Measurements from ENCODE around the gene VWA8. TPM values are rescaled to one million over a fixed set of nuclear protein-coding genes. Genes with fewer than 3 reads are reported as not detected.

The VWA8 gene
- total RNA-seq, 6 experiments from 2014 or later = 11.3 to 14.7 (median 13.8) TPM

DNA sequence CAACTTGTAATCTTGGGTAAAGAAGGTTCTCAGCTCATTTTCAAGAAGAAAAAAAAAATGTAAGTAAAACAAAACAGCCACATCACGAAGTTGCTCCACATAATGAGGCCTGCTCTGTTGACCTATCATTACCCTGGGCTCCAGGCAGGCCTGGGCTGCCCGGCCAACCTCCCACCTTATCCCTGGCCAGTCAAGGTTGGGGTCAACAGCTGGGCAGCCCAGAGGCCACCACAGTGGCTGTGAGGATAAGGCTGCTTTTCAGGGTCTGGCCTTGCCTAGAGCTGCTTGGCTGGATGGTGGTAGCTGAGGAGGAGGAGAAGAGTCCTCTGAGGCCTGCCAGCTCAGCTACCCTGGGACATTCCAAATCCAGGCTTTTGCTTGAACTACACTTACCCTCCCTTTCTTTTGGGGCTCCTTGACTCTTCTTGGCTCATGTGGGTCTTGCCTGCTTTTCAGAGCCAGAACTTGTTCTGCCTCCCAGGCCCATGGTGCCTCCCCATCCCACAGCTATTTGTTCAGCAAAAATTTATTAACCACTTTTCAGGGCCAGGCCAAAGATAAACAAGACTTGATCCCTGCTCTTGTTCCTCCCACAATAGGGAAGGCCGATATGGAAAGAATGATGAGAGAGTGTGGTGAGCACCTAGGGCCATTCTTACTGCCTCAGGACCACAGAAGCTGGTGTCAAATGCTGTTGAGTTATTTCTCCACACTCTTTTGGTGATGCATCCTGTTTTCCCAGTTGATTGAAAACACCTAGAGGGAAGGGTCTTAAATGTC, 401.9 kb downstream of the VWA8 start:
- Mint-ChIP-seq H3K9me3 (no peaks in the 10 kb centered on the region), H3K27ac (no peak overlapping the region), H3K36me3 (ENCODE audit: low read depth) (no peaks in the 10 kb centered on the region), H3K27me3 (ENCODE audit: insufficient read depth) (peaks cover 11% of the 10 kb centered on the region), H3K4me1 (ENCODE audit: low read depth) (peaks cover 32% of the 10 kb centered on the region), H3K4me3 (no peak overlapping the region)
- no peak for DNase-seq
- TF ChIP-seq, protein P1, sequence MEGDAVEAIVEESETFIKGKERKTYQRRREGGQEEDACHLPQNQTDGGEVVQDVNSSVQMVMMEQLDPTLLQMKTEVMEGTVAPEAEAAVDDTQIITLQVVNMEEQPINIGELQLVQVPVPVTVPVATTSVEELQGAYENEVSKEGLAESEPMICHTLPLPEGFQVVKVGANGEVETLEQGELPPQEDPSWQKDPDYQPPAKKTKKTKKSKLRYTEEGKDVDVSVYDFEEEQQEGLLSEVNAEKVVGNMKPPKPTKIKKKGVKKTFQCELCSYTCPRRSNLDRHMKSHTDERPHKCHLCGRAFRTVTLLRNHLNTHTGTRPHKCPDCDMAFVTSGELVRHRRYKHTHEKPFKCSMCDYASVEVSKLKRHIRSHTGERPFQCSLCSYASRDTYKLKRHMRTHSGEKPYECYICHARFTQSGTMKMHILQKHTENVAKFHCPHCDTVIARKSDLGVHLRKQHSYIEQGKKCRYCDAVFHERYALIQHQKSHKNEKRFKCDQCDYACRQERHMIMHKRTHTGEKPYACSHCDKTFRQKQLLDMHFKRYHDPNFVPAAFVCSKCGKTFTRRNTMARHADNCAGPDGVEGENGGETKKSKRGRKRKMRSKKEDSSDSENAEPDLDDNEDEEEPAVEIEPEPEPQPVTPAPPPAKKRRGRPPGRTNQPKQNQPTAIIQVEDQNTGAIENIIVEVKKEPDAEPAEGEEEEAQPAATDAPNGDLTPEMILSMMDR (IDR thresholded peaks at IDR 0.05) = no peak

DNA sequence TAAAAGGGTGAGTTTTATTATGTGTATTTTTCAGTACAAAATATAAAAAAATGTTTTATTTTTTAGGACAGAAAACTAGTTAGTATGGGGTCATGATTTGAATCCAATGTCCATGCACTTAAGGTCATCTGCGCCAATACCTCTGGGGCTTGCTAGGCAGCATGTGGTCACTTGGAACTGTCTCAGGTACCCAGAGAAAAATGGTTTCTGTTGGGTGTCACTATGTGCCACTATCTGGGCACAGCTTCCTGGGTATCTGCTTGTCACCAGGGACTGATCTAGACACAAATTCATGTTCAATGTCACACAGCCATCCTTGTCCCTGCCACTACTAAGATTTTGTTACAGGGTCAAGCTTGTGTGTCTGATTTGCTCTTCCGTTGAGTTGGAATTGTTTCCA, 403.2 kb downstream of the VWA8 start:
- Mint-ChIP-seq H3K27me3 (ENCODE audit: insufficient read depth) (peaks cover 18% of the 10 kb centered on the region), H3K4me1 (ENCODE audit: low read depth) (peaks cover 19% of the 10 kb centered on the region), H3K27ac (no peak overlapping the region), H3K36me3 (ENCODE audit: low read depth) (no peaks in the 10 kb centered on the region), H3K4me3 (no peak overlapping the region), H3K9me3 (no peaks in the 10 kb centered on the region)
- TF ChIP-seq, protein P1 (IDR thresholded peaks at IDR 0.05) = no peak
- no peak for DNase-seq

DNA sequence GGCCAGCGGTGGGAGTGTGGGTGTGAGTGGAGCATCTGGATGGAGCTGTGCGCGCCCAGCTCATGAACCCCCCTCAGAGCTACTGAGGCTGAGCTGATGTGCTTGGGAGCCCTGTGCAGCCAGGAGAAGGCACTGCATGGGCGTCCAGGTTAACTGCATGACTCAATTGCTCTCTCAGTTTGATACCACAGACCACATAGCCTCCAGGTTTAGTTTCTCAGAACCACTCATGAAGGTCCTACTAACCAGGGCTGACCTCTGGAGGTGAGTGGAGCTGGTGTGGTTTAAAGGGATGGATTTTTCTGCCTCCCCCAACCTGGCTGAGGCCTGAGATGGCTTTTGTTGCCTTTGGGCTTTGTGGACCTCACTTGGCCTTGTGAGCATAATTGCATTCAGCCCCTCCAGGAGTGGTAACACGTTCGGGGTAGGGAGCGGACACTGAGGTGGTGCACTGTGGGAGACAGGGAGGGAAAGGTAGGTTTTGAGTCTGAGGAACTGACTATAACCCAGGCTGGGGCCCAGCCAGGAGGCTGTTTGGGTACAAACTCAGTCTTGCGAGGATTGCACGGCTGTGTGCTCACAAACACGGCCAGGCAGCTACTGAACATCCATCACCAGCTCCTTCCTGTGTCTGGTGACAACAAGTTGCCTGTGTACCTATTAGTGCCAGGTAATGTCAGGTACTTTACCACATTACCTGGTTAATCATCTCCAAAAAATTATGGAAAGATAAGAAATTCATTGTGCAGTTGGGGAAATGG, 406.1 kb downstream of the VWA8 start:
- H3K9me3 Mint-ChIP-seq = no peaks in the 10 kb centered on the region
- no peak overlapping the region for H3K4me3 Mint-ChIP-seq
- no peak overlapping the region for H3K27ac Mint-ChIP-seq
- H3K27me3 Mint-ChIP-seq (ENCODE audit: insufficient read depth) = peaks cover 28% of the 10 kb centered on the region
- no peaks in the 10 kb centered on the region for H3K36me3 Mint-ChIP-seq (ENCODE audit: low read depth)
- H3K4me1 Mint-ChIP-seq (ENCODE audit: low read depth) = no peaks in the 10 kb centered on the region
- no peak for DNase-seq
- TF ChIP-seq, protein P1 (IDR thresholded peaks at IDR 0.05) = no peak

DNA sequence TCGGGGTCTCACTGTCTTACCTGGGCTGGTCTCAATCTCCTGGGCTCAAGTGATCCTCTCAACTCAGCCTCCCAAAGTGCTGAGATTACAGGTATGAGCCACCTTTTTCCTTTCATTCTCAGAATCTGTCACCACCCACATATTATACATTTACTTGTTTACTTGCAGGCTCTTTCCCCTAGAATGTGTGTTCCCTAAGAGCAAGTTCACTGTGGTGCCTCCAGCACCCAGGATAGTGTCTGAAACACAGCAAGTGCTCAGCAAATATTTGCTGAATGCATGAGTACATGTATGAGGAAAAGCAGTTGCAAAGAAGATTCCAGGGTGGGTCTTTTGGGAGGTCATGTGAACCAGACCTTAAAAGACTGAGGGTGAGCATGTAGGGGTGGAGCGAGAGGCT, 406.7 kb downstream of the VWA8 start:
- H3K4me1 Mint-ChIP-seq (ENCODE audit: low read depth) = no peaks in the 10 kb centered on the region

DNA sequence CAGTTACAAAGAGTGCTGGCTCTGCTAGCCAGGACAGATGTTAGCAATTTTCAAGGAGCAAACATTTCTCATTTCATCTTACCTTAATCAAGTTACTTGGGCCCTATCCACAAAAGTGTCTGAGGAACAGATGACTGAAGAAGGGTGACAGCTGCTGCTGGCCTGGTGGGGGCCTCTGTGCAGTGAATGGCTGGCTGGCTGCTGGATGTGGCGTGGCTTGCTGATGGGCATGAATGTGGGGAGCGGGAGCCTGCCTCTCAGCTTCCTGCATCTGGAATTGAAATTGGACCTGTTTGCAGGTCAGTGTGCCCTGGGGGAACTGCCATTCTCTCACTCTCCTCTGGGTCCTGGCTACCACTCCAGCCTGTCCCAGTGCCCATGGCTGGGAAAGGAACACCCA, 408.9 kb downstream of the VWA8 start:
- TF ChIP-seq, protein P1 (IDR thresholded peaks at IDR 0.05) = no peak
- Mint-ChIP-seq H3K27ac (no peak overlapping the region), H3K36me3 (ENCODE audit: low read depth) (no peaks in the 10 kb centered on the region), H3K4me1 (ENCODE audit: low read depth) (peaks cover 11% of the 10 kb centered on the region), H3K4me3 (no peak overlapping the region), H3K9me3 (no peaks in the 10 kb centered on the region), H3K27me3 (ENCODE audit: insufficient read depth) (peaks cover 27% of the 10 kb centered on the region)
- DNase-seq = no peak

More for the DNA sequence above, 406.7 kb downstream of the VWA8 start:
- no peak overlapping the region for H3K4me3 Mint-ChIP-seq
- H3K27me3 Mint-ChIP-seq (ENCODE audit: insufficient read depth) = peaks cover 30% of the 10 kb centered on the region
- TF ChIP-seq, protein P1 (IDR thresholded peaks at IDR 0.05) = no peak
- H3K36me3 Mint-ChIP-seq (ENCODE audit: low read depth) = no peaks in the 10 kb centered on the region
- DNase-seq = no peak
- H3K27ac Mint-ChIP-seq = no peak overlapping the region
- no peaks in the 10 kb centered on the region for H3K9me3 Mint-ChIP-seq
